SK-N-SH (cell line): ENCODE results near the gene GRM1. TPM values are rescaled to one million over a fixed set of nuclear protein-coding genes. Genes with fewer than 3 reads are reported as not detected.

Experiments used
- CTCF ChIA-PET: fragments of 300-600, 350-600 bp; formaldehyde crosslinking; extraction: SDS; loops from one replicate; lab custom pipeline; 2021; lab: Yijun Ruan, JAX
- POLR2A ChIA-PET: fragments of 350-600 bp; sonication (Branson Sonifier 250); formaldehyde crosslinking; extraction: SDS; loops from one replicate; lab custom pipeline; 2020; ENCODE audit warnings: antibody characterized with exemption, inconsistent platforms; lab: Yijun Ruan, JAX
- DNase-seq: peaks from one replicate; pipeline ENCODE4 v3.0.0; 2012
- H2AFZ ChIP-seq: fragments of 200-600 bp; sonication (generic); 2 replicates; pipeline ENCODE4 v1.8.1; 2016; ENCODE audit warnings: antibody characterized with exemption, mild to moderate bottlenecking, low read depth
- H3F3A ChIP-seq: fragments of 200-600 bp; sonication (generic); replicated peaks from 2 replicates; pipeline ENCODE3; 2016; ENCODE audit warnings: antibody characterized with exemption, mild to moderate bottlenecking; ENCODE audit not compliant: insufficient read depth
- H3K27ac ChIP-seq, 2 experiments: fragments of 200-500 bp in 1 of 2; fragments of 200-600 bp in 1 of 2; sonication (Bioruptor generic) in 1 of 2; sonication (generic), shearing (Covaris generic) in 1 of 2; 2 replicates each; pipeline versions ENCODE4 v1.5.1 to v1.6.1; 2014 to 2016; ENCODE audit warnings: low read depth in 2 of 2, inconsistent platforms in 1 of 2, low read length in 1 of 2, mild to moderate bottlenecking in 1 of 2, mixed read lengths in 1 of 2
- H3K27me3 ChIP-seq: fragments of 200-600 bp; sonication (generic), shearing (Covaris generic); 2 replicates; pipeline ENCODE4 v1.6.1; 2016; ENCODE audit warnings: mixed run types; ENCODE audit not compliant: insufficient read depth
- H3K36me3 ChIP-seq, 2 experiments: fragments of 200-500 bp in 1 of 2; fragments of 200-600 bp in 1 of 2; sonication (Bioruptor generic) in 1 of 2; sonication (generic) in 1 of 2; replicated peaks in 1 of 2; 2 replicates each; pipeline versions ENCODE3 to v1.5.1; 2014 to 2016; ENCODE audit warnings: low read length in 1 of 2, mild to moderate bottlenecking in 1 of 2; ENCODE audit not compliant: insufficient read depth in 2 of 2, control insufficient read depth in 1 of 2
- H3K4me1 ChIP-seq, 2 experiments: fragments of 200-500 bp in 1 of 2; fragments of 200-600 bp in 1 of 2; sonication (Bioruptor generic) in 1 of 2; sonication (generic), shearing (Covaris generic) in 1 of 2; 2 replicates each; pipeline versions ENCODE4 v1.5.1 to v1.6.1; 2014 to 2016; ENCODE audit warnings: low read depth in 1 of 2, low read length in 1 of 2, mixed run types in 1 of 2; ENCODE audit not compliant: insufficient read depth in 2 of 2, control insufficient read depth in 1 of 2
- H3K4me2 ChIP-seq: fragments of 200-600 bp; sonication (generic), shearing (Covaris generic); 2 replicates; pipeline ENCODE4 v1.6.1; 2017; ENCODE audit warnings: mixed run types
- H3K4me3 ChIP-seq, 2 experiments: fragments of 200-500 bp in 1 of 2; fragments of 200-600 bp in 1 of 2; sonication (Bioruptor generic) in 1 of 2; sonication (generic), shearing (Covaris generic) in 1 of 2; 2 replicates each; pipeline versions ENCODE4 v1.5.1 to v1.8.1; 2014 to 2016; ENCODE audit warnings: low read depth in 2 of 2, inconsistent platforms in 1 of 2, low read length in 1 of 2, mild to moderate bottlenecking in 1 of 2, mixed read lengths in 1 of 2, moderate library complexity in 1 of 2
- H3K79me2 ChIP-seq: fragments of 200-600 bp; sonication (generic); 2 replicates; pipeline ENCODE4 v1.8.1; 2017; ENCODE audit warnings: mild to moderate bottlenecking; ENCODE audit not compliant: insufficient read depth
- H3K9ac ChIP-seq: fragments of 200-600 bp; sonication (generic); 2 replicates; pipeline ENCODE4 v1.6.1; 2017; ENCODE audit warnings: mixed run types
- H3K9me2 ChIP-seq: fragments of 200-600 bp; sonication (generic); 2 replicates; pipeline ENCODE4 v1.6.1; 2017; ENCODE audit warnings: mixed run types
- H3K9me3 ChIP-seq: fragments of 200-600 bp; sonication (generic); 2 replicates; pipeline ENCODE4 v1.6.1; 2017; ENCODE audit warnings: mixed run types, mild to moderate bottlenecking, moderate library complexity
- H4K20me1 ChIP-seq: fragments of 200-600 bp; sonication (generic); 2 replicates; pipeline ENCODE4 v1.6.1; 2017; ENCODE audit warnings: mild to moderate bottlenecking, mixed run types; ENCODE audit not compliant: insufficient read depth
- CHD2 ChIP-seq: fragments of 150-350 bp; IDR thresholded peaks from 2 replicates; pipeline ENCODE4 v1.6.1; 2018; ENCODE audit warnings: low read length; ENCODE audit not compliant: partially characterized antibody
- CTCF ChIP-seq: fragments of 200-600 bp; sonication (generic); IDR thresholded peaks from 2 replicates; pipeline ENCODE4 v1.6.1; 2017; ENCODE audit warnings: antibody characterized with exemption, mild to moderate bottlenecking, moderate library complexity
- FOSL2 ChIP-seq: IDR thresholded peaks from 2 replicates; pipeline ENCODE4 v1.4.0; 2012; ENCODE audit warnings: low read depth, mild to moderate bottlenecking, moderate library complexity, borderline replicate concordance
- FOXJ3 ChIP-seq: sonication (generic); formaldehyde crosslinking; IDR thresholded peaks from 2 replicates; pipeline ENCODE4 v1.5.1; 2020; ENCODE audit warnings: mild to moderate bottlenecking, missing genetic modification reagents
- GATA2 ChIP-seq: sonication (generic); formaldehyde crosslinking; IDR thresholded peaks from 2 replicates; pipeline ENCODE4 v1.5.0; 2020; ENCODE audit warnings: mild to moderate bottlenecking, missing genetic modification reagents
- NRF1 ChIP-seq: IDR thresholded peaks from 2 replicates; pipeline ENCODE4 v1.6.1; 2012; ENCODE audit warnings: low read depth, mild to moderate bottlenecking, low read length
- PBX3 ChIP-seq: IDR thresholded peaks from 2 replicates; pipeline ENCODE4; 2012
- POLR2AphosphoS5 ChIP-seq: IDR thresholded peaks from 2 replicates; pipeline ENCODE4 v1.6.1; 2012; ENCODE audit warnings: low read depth, low read length
- RAD21 ChIP-seq: IDR thresholded peaks from 2 replicates; pipeline ENCODE4 v1.6.1; 2012; ENCODE audit warnings: mild to moderate bottlenecking, low read length
- REST ChIP-seq: IDR thresholded peaks from 2 replicates; pipeline ENCODE4 v1.6.1; 2012; ENCODE audit warnings: mild to moderate bottlenecking, low read depth, low read length, moderate library complexity
- RXRA ChIP-seq: IDR thresholded peaks from 2 replicates; pipeline ENCODE4 v1.4.0; 2012; ENCODE audit warnings: low read depth, mild to moderate bottlenecking, borderline replicate concordance
- ZBTB33 ChIP-seq: IDR thresholded peaks from 2 replicates; pipeline ENCODE4 v1.4.0; 2012; ENCODE audit warnings: low read depth, borderline replicate concordance
- WGBS: methylation state at CpG from one replicate; pipeline ENCODE4 v1.1.6; 2017; ENCODE audit warnings: low lambda C conversion rate; 5-methylcytosine and 5-hydroxymethylcytosine counted together
- polyA plus RNA-seq, 3 experiments: library from polyadenylated mRNA; depleted of rRNA; stranded (reverse); fragments of >200 nt; gene quantifications; 2 replicates each; pipeline ENCODE4 v1.2.3, GENCODE V29; 2012

The GRM1 gene
- polyA plus RNA-seq, 1 of the 3 experiments (the other 2 are of a cell fraction): 0.05 TPM

- TF ChIP-seq FOSL2 (no peak), POLR2AphosphoS5 (no peak), CTCF (no peak)
Observed at GRCh38 chr6:146434732-146435390, 406.0 kb downstream of the GRM1 start (continued).

GRCh38 chr6:146441907-146442306, 413.0 kb downstream of the GRM1 start:
- no peak for TF ChIP-seq ZBTB33
- H3K36me3 ChIP-seq: no peaks in the 10 kb centered on the region
- H3K9me3 ChIP-seq: no peaks in the 10 kb centered on the region
- WGBS: 22% methylated on average over 2 of the region's 2 CpGs
- no peak overlapping the region for H3K4me2 ChIP-seq
- H3F3A ChIP-seq: no peaks in the 10 kb centered on the region
- H3K4me3 ChIP-seq: no peak overlapping the region
- no peak overlapping the region for H3K9ac ChIP-seq
- POLR2A ChIA-PET: no interaction called here
- no peaks in the 10 kb centered on the region for H4K20me1 ChIP-seq
- no peaks in the 10 kb centered on the region for H3K4me1 ChIP-seq
- DNase-seq: no peak
- H2AFZ ChIP-seq: no peak overlapping the region
- H3K27me3 ChIP-seq: no peaks in the 10 kb centered on the region
- no peaks in the 10 kb centered on the region for H3K79me2 ChIP-seq
- CTCF ChIA-PET: no interaction called here
- no peaks in the 10 kb centered on the region for H3K9me2 ChIP-seq
- H3K27ac ChIP-seq: no peak overlapping the region

GRCh38 chr6:146444189-146444588, 415.3 kb downstream of the GRM1 start:
- H3K27ac ChIP-seq: no peak overlapping the region
- H3K36me3 ChIP-seq: no peaks in the 10 kb centered on the region
- no peak overlapping the region for H3K4me3 ChIP-seq
- H3K27me3 ChIP-seq: no peaks in the 10 kb centered on the region
- no peaks in the 10 kb centered on the region for H3F3A ChIP-seq
- no peak overlapping the region for H3K9ac ChIP-seq
- TF ChIP-seq REST (no peak), CTCF (no peak), NRF1 (no peak), FOXJ3 (CRISPR knock-in tag) (no peak), RXRA (no peak), GATA2 (CRISPR knock-in tag) (no peak), RAD21 (no peak), PBX3 (no peak), CHD2 (no peak)
- H3K4me1 ChIP-seq: no peaks in the 10 kb centered on the region
- no peaks in the 10 kb centered on the region for H3K9me3 ChIP-seq
- H2AFZ ChIP-seq: no peak overlapping the region
- 27% methylated on average over 5 of the region's 5 CpGs for WGBS
- H3K4me2 ChIP-seq: no peak overlapping the region
- no peaks in the 10 kb centered on the region for H3K9me2 ChIP-seq
- ChIA-PET POLR2A (no interaction called here), CTCF (interaction anchor here (1.4 kb wide), 1 partner anchor 15 kb away, joined by 3 read pairs; no protein-coding TSS in a partner anchor)
- no peaks in the 10 kb centered on the region for H4K20me1 ChIP-seq
- DNase-seq: no peak
- H3K79me2 ChIP-seq: no peaks in the 10 kb centered on the region
